NCI-H146 treated with DMSO at 0.1 percent for 48 hours (cell line): ENCODE data around the gene LUZP2.

Experiments used
- DNase-seq: peaks from one replicate; lab custom pipeline; 2025; ENCODE audit not compliant: unreplicated experiment; lab: John Stamatoyannopoulos, UW

LUZP2 gene

DNA sequence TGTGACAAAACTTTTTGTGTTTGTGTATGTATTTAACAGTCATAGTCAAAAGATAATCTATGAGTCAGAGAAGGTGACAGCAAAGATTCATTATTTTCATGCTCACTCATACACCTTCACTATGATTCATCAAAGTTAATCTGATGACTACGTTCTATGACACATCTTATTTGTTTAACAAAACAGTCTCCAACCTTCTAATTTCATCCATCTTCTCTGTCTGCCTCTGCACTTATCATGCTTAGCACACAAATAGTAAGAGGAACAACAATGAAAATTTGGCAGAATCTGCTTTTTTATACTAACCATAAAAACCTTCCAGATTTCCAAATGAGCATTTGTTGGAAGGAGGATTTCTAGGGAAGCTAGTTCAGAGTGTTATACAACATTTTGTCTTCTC, 568.9 kb downstream of the LUZP2 start:
- DNase-seq = no peak

DNA sequence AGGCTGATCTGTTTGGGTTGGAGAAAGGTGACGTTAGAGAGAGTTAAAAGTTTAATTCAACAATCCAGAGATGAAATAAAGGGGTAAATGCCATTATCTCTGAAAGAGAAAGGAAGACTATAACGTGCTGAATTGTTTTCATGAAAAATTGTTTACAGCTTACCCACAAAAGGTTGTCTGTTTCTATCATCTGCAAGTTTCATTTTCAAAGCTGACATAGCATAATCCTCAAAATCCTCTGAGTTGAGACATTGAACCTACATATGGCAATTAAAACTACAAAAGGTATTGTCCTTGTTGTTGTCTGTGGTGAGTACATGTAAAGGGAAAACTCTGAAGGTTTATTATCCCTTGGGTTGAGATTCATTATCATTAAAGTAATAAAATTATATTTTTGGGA, 569.9 kb downstream of the LUZP2 start:
- no peak for DNase-seq

- DNase-seq = no peak
Measured at GRCh38 chr11:25068451-25068850, 571.6 kb downstream of the LUZP2 start.

DNA sequence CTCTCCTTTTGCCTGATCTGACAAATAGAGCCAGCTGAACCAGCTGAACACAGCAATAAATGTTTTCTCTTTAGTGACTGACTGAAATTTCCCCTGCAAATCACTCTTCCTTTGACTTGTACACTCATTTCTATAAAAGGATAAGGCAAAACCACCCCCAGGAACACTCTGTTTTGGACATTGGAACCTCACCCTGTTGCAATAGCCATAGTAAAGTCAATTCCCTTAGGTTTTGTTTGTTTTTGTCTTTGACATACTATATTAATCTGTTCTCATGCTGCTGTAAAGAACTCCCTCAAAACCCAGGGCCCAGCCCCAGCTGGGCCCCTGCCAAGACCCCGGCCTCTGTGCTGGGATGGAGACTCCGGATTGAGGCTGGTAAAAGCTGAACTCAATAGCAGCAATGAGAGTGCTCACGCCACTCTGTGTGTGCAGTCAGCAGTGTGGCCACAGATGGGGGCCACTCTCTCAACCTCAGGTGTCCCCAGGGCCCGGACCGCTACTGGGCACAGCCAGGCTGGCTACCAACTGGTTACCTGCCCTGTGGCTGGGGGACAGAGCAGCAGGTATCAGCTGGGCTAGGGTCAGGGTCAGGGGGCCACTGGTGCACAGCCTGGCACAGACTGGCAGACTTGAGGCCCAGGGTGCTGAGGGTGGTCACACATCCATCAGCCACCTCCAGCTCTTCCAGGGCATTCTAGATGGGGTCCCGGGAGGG, 597.4 kb downstream of the LUZP2 start:
- DNase-seq = no peak

GRCh38 chr11:25119416-25119815, 622.6 kb downstream of the LUZP2 start:
- DNase-seq = no peak
